GM12864 (cell line): ENCODE data around the gene PDE8A.

Source experiments
- DNase-seq: peaks from one replicate; pipeline ENCODE4 v3.0.0-alpha.2; 2011; ENCODE audit warnings: low read depth
- H3K4me3 ChIP-seq: 2 replicates; pipeline ENCODE4 v1.5.1; 2011; ENCODE audit warnings: mild to moderate bottlenecking, low read depth, low read length, control low read depth
- CTCF ChIP-seq: IDR thresholded peaks from 2 replicates; pipeline ENCODE4 v1.5.1; 2011; ENCODE audit warnings: low read depth, mild to moderate bottlenecking, moderate library complexity, low read length, control low read depth, inconsistent platforms; ENCODE audit errors: missing control alignments

The PDE8A gene

GRCh38 chr15:85141726-85142125 lies 160.1 kb downstream of the PDE8A start:
- TF ChIP-seq CTCF = no peak
- DNase-seq = no peak
- no peak overlapping the region for H3K4me3 ChIP-seq

- TF ChIP-seq CTCF = no peak
- no peak for DNase-seq
- H3K4me3 ChIP-seq = no peak overlapping the region
Measured at GRCh38 chr15:85142312-85142711, 160.7 kb downstream of the PDE8A start.

- no peak overlapping the region for H3K4me3 ChIP-seq
- DNase-seq = no peak
- no peak for TF ChIP-seq CTCF
Measured at GRCh38 chr15:85149465-85150129, 167.9 kb downstream of the PDE8A start.

GRCh38 chr15:85150130-85150480 lies 168.4 kb downstream of the PDE8A start:
- DNase-seq = no peak
- no peak for TF ChIP-seq CTCF
- no peak overlapping the region for H3K4me3 ChIP-seq

GRCh38 chr15:85151145-85151544 lies 169.5 kb downstream of the PDE8A start:
- TF ChIP-seq CTCF = no peak
- DNase-seq = no peak
- no peak overlapping the region for H3K4me3 ChIP-seq

GRCh38 chr15:85151861-85152260 lies 170.2 kb downstream of the PDE8A start:
- no peak for TF ChIP-seq CTCF
- H3K4me3 ChIP-seq = no peak overlapping the region
- no peak for DNase-seq

- DNase-seq = no peak
- no peak overlapping the region for H3K4me3 ChIP-seq
- TF ChIP-seq CTCF = no peak
Measured at GRCh38 chr15:85154061-85154460, 172.4 kb downstream of the PDE8A start.
